ENCODE results near the gene CD40LG.

- no peak for TF ChIP-seq CTCF (IDR thresholded peaks at IDR 0.05)
- no peak for TF ChIP-seq POLR2A (IDR thresholded peaks at IDR 0.05)
Observed at GRCh38 chrX:136659174-136659573, 11.2 kb downstream of the CD40LG start.

Data from lower leg skin (tissue), 3 donors.